SK-N-SH (cell line): ENCODE results near the gene FOXP1. TPM values are rescaled to one million over a fixed set of nuclear protein-coding genes. Genes with fewer than 3 reads are reported as not detected.

ENCODE experiments used
- CTCF ChIA-PET: fragments of 300-600, 350-600 bp; formaldehyde crosslinking; extraction: SDS; loops from one replicate; lab custom pipeline; 2021; lab: Yijun Ruan, JAX
- POLR2A ChIA-PET: fragments of 350-600 bp; sonication (Branson Sonifier 250); formaldehyde crosslinking; extraction: SDS; loops from one replicate; lab custom pipeline; 2020; ENCODE audit warnings: antibody characterized with exemption, inconsistent platforms; lab: Yijun Ruan, JAX
- DNase-seq: peaks from one replicate; pipeline ENCODE4 v3.0.0; 2012
- H2AFZ ChIP-seq: fragments of 200-600 bp; sonication (generic); 2 replicates; pipeline ENCODE4 v1.8.1; 2016; ENCODE audit warnings: antibody characterized with exemption, mild to moderate bottlenecking, low read depth
- H3F3A ChIP-seq: fragments of 200-600 bp; sonication (generic); replicated peaks from 2 replicates; pipeline ENCODE3; 2016; ENCODE audit warnings: antibody characterized with exemption, mild to moderate bottlenecking; ENCODE audit not compliant: insufficient read depth
- H3K27ac ChIP-seq, 2 experiments: fragments of 200-500 bp in 1 of 2; fragments of 200-600 bp in 1 of 2; sonication (Bioruptor generic) in 1 of 2; sonication (generic), shearing (Covaris generic) in 1 of 2; 2 replicates each; pipeline versions ENCODE4 v1.5.1 to v1.6.1; 2014 to 2016; ENCODE audit warnings: low read depth in 2 of 2, inconsistent platforms in 1 of 2, low read length in 1 of 2, mild to moderate bottlenecking in 1 of 2, mixed read lengths in 1 of 2
- H3K27me3 ChIP-seq: fragments of 200-600 bp; sonication (generic), shearing (Covaris generic); 2 replicates; pipeline ENCODE4 v1.6.1; 2016; ENCODE audit warnings: mixed run types; ENCODE audit not compliant: insufficient read depth
- H3K36me3 ChIP-seq, 2 experiments: fragments of 200-500 bp in 1 of 2; fragments of 200-600 bp in 1 of 2; sonication (Bioruptor generic) in 1 of 2; sonication (generic) in 1 of 2; replicated peaks in 1 of 2; 2 replicates each; pipeline versions ENCODE3 to v1.5.1; 2014 to 2016; ENCODE audit warnings: low read length in 1 of 2, mild to moderate bottlenecking in 1 of 2; ENCODE audit not compliant: insufficient read depth in 2 of 2, control insufficient read depth in 1 of 2
- H3K4me1 ChIP-seq, 2 experiments: fragments of 200-500 bp in 1 of 2; fragments of 200-600 bp in 1 of 2; sonication (Bioruptor generic) in 1 of 2; sonication (generic), shearing (Covaris generic) in 1 of 2; 2 replicates each; pipeline versions ENCODE4 v1.5.1 to v1.6.1; 2014 to 2016; ENCODE audit warnings: low read depth in 1 of 2, low read length in 1 of 2, mixed run types in 1 of 2; ENCODE audit not compliant: insufficient read depth in 2 of 2, control insufficient read depth in 1 of 2
- H3K4me2 ChIP-seq: fragments of 200-600 bp; sonication (generic), shearing (Covaris generic); 2 replicates; pipeline ENCODE4 v1.6.1; 2017; ENCODE audit warnings: mixed run types
- H3K4me3 ChIP-seq, 2 experiments: fragments of 200-500 bp in 1 of 2; fragments of 200-600 bp in 1 of 2; sonication (Bioruptor generic) in 1 of 2; sonication (generic), shearing (Covaris generic) in 1 of 2; 2 replicates each; pipeline versions ENCODE4 v1.5.1 to v1.8.1; 2014 to 2016; ENCODE audit warnings: low read depth in 2 of 2, inconsistent platforms in 1 of 2, low read length in 1 of 2, mild to moderate bottlenecking in 1 of 2, mixed read lengths in 1 of 2, moderate library complexity in 1 of 2
- H3K79me2 ChIP-seq: fragments of 200-600 bp; sonication (generic); 2 replicates; pipeline ENCODE4 v1.8.1; 2017; ENCODE audit warnings: mild to moderate bottlenecking; ENCODE audit not compliant: insufficient read depth
- H3K9ac ChIP-seq: fragments of 200-600 bp; sonication (generic); 2 replicates; pipeline ENCODE4 v1.6.1; 2017; ENCODE audit warnings: mixed run types
- H3K9me2 ChIP-seq: fragments of 200-600 bp; sonication (generic); 2 replicates; pipeline ENCODE4 v1.6.1; 2017; ENCODE audit warnings: mixed run types
- H3K9me3 ChIP-seq: fragments of 200-600 bp; sonication (generic); 2 replicates; pipeline ENCODE4 v1.6.1; 2017; ENCODE audit warnings: mixed run types, mild to moderate bottlenecking, moderate library complexity
- H4K20me1 ChIP-seq: fragments of 200-600 bp; sonication (generic); 2 replicates; pipeline ENCODE4 v1.6.1; 2017; ENCODE audit warnings: mild to moderate bottlenecking, mixed run types; ENCODE audit not compliant: insufficient read depth
- CTCF ChIP-seq: fragments of 200-600 bp; sonication (generic); IDR thresholded peaks from 2 replicates; pipeline ENCODE4 v1.6.1; 2017; ENCODE audit warnings: antibody characterized with exemption, mild to moderate bottlenecking, moderate library complexity
- EP300 ChIP-seq, 2 experiments: IDR thresholded peaks; 2 replicates each; pipeline versions ENCODE4 v1.4.0 to v1.6.1; 2012; ENCODE audit warnings: borderline replicate concordance in 1 of 2, low read depth in 1 of 2, low read length in 1 of 2
- EZH2phosphoT487 ChIP-seq: fragments of 200-600 bp; sonication (generic); IDR thresholded peaks from 2 replicates; pipeline ENCODE4 v1.6.1; 2017; ENCODE audit warnings: low read depth, mixed run types, mild to moderate bottlenecking, antibody characterized with exemption, moderate library complexity, borderline replicate concordance
- FOXM1 ChIP-seq: IDR thresholded peaks from 2 replicates; pipeline ENCODE4 v1.4.0; 2012; ENCODE audit warnings: low read depth, mild to moderate bottlenecking
- MAX ChIP-seq: IDR thresholded peaks from 2 replicates; pipeline ENCODE4 v1.4.0; 2012; ENCODE audit warnings: low read depth
- MEF2A ChIP-seq: IDR thresholded peaks from 2 replicates; pipeline ENCODE4 v1.4.0; 2012; ENCODE audit warnings: low read depth, borderline replicate concordance
- MXI1 ChIP-seq: IDR thresholded peaks from 2 replicates; pipeline ENCODE4 v1.6.1; 2012; ENCODE audit warnings: mild to moderate bottlenecking, low read depth, low read length, improper control_type of control experiment
- NFIC ChIP-seq: IDR thresholded peaks from 2 replicates; pipeline ENCODE4 v1.4.0; 2012; ENCODE audit warnings: borderline replicate concordance
- RCOR1 ChIP-seq: fragments of 150-350 bp; IDR thresholded peaks from 2 replicates; pipeline ENCODE4 v1.6.1; 2017; ENCODE audit warnings: antibody characterized with exemption, low read length
- REST ChIP-seq: IDR thresholded peaks from 2 replicates; pipeline ENCODE4 v1.6.1; 2012; ENCODE audit warnings: mild to moderate bottlenecking, low read depth, low read length, moderate library complexity
- YY1 ChIP-seq: IDR thresholded peaks from 2 replicates; pipeline ENCODE4 v1.4.0; 2012; ENCODE audit warnings: low read depth, mild to moderate bottlenecking
- WGBS: methylation state at CpG from one replicate; pipeline ENCODE4 v1.1.6; 2017; ENCODE audit warnings: low lambda C conversion rate; 5-methylcytosine and 5-hydroxymethylcytosine counted together
- polyA plus RNA-seq, 3 experiments: library from polyadenylated mRNA; depleted of rRNA; stranded (reverse); fragments of >200 nt; gene quantifications; 2 replicates each; pipeline ENCODE4 v1.2.3, GENCODE V29; 2012

The FOXP1 gene
- polyA plus RNA-seq, 1 of the 3 experiments (the other 2 are of a cell fraction) = 8.8 TPM

GRCh38 chr3:71417791-71418190 is 165.7 kb downstream of the FOXP1 start:
- ChIA-PET POLR2A (no interaction called here), CTCF (interaction anchor here (0.8 to 1.2 kb wide), 4 partner anchors 17 to 21 kb away, joined by 3 to 4 read pairs (median 4); no protein-coding TSS in a partner anchor)
- peaks cover 96% of the 10 kb centered on the region for H3K79me2 ChIP-seq
- TF ChIP-seq EZH2phosphoT487 = no peak
- TF ChIP-seq FOXM1 = no peak
- no peak for TF ChIP-seq MEF2A
- TF ChIP-seq REST = no peak
- TF ChIP-seq NFIC = no peak
- TF ChIP-seq MXI1 = no peak
- TF ChIP-seq EP300 (IDR thresholded peaks at IDR 0.05; ENCODE audit: borderline replicate concordance in 1 of 2, low read depth in 1 of 2, low read length in 1 of 2) = no peak
- no peak overlapping the region for H3K4me2 ChIP-seq
- H3K27ac ChIP-seq = no peak overlapping the region
- H3K4me3 ChIP-seq = no peak overlapping the region
- H3K27me3 ChIP-seq = no peaks in the 10 kb centered on the region
- H4K20me1 ChIP-seq = no peaks in the 10 kb centered on the region; the same call in 1 of the 2 replicates
- no peaks in the 10 kb centered on the region for H3K9me3 ChIP-seq
- no peak for DNase-seq
- 87% methylated on average over 6 of the region's 6 CpGs for WGBS
- no peaks in the 10 kb centered on the region for H3K36me3 ChIP-seq
- no peaks in the 10 kb centered on the region for H3K9me2 ChIP-seq
- peaks cover 0 to 6% of the 10 kb centered on the region in 2 experiments; a peak in 1 of 4 replicates for H3K4me1 ChIP-seq
- no peaks in the 10 kb centered on the region for H3F3A ChIP-seq
- no peak overlapping the region for H3K9ac ChIP-seq
- no peak overlapping the region for H2AFZ ChIP-seq

GRCh38 chr3:71416876-71417275 is 166.7 kb downstream of the FOXP1 start:
- Histone ChIP-seq H3K9me2 (no peaks in the 10 kb centered on the region), H3K27ac (no peak overlapping the region), H3K27me3 (no peaks in the 10 kb centered on the region), H3K36me3 (no peaks in the 10 kb centered on the region), H3K79me2 (peaks cover 96% of the 10 kb centered on the region), H2AFZ (no peak overlapping the region), H3F3A (no peaks in the 10 kb centered on the region), H3K9me3 (no peaks in the 10 kb centered on the region), H3K9ac (no peak overlapping the region), H3K4me1 (peaks cover 0 to 6% of the 10 kb centered on the region in 2 experiments; a peak in 1 of 4 replicates), H4K20me1 (no peaks in the 10 kb centered on the region), H3K4me2 (no peak overlapping the region), H3K4me3 (no peak overlapping the region)
- TF ChIP-seq CTCF (peak; percentile 18; the same call in 1 of the 2 replicates), RCOR1 (no peak), MAX (no peak), YY1 (no peak), EZH2phosphoT487 (no peak)
- CTCF ChIA-PET = interaction anchor here (0.6 to 1.2 kb wide), 4 partner anchors 16 to 886 kb away, joined by 3 to 4 read pairs (median 4); no protein-coding TSS in a partner anchor
- 96% methylated on average over 8 of the region's 8 CpGs for WGBS
- DNase-seq = no peak
- POLR2A ChIA-PET = no interaction called here
